ENCODE measurements around the gene NAT14. TPM values are rescaled to one million over a fixed set of nuclear protein-coding genes. Genes with fewer than 3 reads are reported as not detected.
"Not testable (repeated sequence)": the region's sequence is repeated elsewhere in the genome, so short reads cannot be mapped to it uniquely, and the experiment has no call there.

NAT14 gene
- total RNA-seq, 2 donors from 2014 or later, result 3.4 to 3.8 TPM

DNA sequence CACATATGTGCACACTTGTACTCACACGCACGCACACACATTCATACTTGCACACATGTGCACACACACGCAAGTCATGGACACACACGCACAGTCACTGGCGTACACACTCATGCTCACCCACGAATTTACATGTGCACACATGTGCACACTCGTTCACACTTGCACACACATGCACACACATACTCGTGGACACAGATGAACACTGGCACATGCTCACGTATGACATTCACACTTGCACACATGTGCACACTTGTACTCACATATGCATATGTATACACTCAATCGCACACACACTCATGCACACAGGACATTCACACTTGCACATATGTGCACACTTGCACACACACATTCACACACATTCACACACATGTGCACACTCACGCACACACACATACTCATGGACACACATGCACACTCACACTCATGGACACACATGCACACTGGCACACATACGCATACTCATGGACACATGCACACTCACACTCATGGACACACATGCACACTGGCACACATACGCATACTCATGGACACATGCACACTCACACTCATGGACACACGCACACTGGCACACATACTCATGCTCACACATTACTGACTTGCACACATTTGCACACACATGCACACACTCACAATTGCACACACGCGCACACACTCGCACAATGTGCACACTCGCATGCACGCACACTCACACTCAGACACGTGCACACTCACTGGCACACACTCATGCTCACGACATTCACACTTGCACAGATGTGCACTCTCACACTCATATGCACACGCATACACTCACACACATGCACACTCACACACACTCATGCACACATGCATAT is 42.4 kb downstream of the NAT14 start:
- Histone ChIP-seq H3K36me3 (no peaks in the 10 kb centered on the region), H3K9me3 (no peaks in the 10 kb centered on the region), H3K27ac (no peak overlapping the region), H3K27me3 (replicated peaks; ENCODE audit: insufficient read depth) (no peaks in the 10 kb centered on the region), H3K4me3 (no peak overlapping the region), H3K4me1 (ENCODE audit: control insufficient read depth in 1 of 2, low read depth in 2 of 2) (no peaks in the 10 kb centered on the region)
- TF ChIP-seq, protein P1, sequence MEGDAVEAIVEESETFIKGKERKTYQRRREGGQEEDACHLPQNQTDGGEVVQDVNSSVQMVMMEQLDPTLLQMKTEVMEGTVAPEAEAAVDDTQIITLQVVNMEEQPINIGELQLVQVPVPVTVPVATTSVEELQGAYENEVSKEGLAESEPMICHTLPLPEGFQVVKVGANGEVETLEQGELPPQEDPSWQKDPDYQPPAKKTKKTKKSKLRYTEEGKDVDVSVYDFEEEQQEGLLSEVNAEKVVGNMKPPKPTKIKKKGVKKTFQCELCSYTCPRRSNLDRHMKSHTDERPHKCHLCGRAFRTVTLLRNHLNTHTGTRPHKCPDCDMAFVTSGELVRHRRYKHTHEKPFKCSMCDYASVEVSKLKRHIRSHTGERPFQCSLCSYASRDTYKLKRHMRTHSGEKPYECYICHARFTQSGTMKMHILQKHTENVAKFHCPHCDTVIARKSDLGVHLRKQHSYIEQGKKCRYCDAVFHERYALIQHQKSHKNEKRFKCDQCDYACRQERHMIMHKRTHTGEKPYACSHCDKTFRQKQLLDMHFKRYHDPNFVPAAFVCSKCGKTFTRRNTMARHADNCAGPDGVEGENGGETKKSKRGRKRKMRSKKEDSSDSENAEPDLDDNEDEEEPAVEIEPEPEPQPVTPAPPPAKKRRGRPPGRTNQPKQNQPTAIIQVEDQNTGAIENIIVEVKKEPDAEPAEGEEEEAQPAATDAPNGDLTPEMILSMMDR (IDR thresholded peaks at IDR 0.05), result no peak
- ATAC-seq (ENCODE audit: insufficient number of reproducible peaks, low FRiP score, low read depth), result no peak
- DNase-seq (ENCODE audit: low spot score), result no peak

GRCh38 chr19:55528030-55528803 is 43.2 kb downstream of the NAT14 start:
- TF ChIP-seq, protein P1 (IDR thresholded peaks at IDR 0.05), result no peak

DNA sequence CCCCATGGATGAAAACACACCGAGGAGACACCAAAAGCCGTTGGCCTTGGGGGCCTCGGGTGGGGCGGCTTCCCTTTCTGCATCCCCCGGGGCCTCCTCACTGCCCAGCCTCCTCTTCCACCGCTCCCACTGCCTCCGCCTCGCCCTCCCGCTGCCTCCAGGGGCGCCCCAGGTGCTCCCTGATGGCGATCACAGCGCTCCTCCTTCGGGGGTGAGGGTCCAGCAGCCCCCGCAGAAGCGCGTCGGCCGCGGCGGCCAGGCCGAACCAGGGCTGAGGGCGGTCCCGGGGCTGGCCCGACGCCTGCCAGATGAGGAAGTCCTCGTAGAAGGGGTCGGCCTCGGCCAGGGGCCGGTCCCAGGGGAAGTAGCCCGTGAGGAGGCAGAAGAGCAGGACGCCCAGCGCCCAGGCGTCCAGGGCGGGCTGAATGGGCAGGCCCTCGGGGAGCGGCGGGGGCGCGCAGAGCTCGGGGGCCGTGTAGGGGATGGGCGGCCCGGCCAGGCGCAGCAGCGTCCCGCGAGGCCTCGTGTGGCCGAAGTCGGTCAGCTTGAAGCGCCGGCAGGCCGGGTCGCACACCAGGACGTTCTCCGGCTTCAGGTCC is 44.7 kb downstream of the NAT14 start:
- DNase-seq (ENCODE audit: low spot score) (no peak), ATAC-seq (ENCODE audit: insufficient number of reproducible peaks, low FRiP score, low read depth) (no peak)
- Histone ChIP-seq H3K27me3 (replicated peaks; ENCODE audit: insufficient read depth) (no peaks in the 10 kb centered on the region), H3K27ac (no peak overlapping the region), H3K36me3 (no peaks in the 10 kb centered on the region), H3K4me3 (no peak overlapping the region), H3K4me1 (ENCODE audit: control insufficient read depth in 1 of 2, low read depth in 2 of 2) (no peaks in the 10 kb centered on the region), H3K9me3 (no peaks in the 10 kb centered on the region)
- TF ChIP-seq, protein P1 (IDR thresholded peaks at IDR 0.05), result no peak

More at GRCh38 chr19:55528030-55528803, 43.2 kb downstream of the NAT14 start:
- H3K27ac ChIP-seq, result no peak overlapping the region
- H3K4me3 ChIP-seq, result no peak overlapping the region
- ATAC-seq (ENCODE audit: insufficient number of reproducible peaks, low FRiP score, low read depth) (no peak), DNase-seq (ENCODE audit: low spot score) (no peak)
- no peaks in the 10 kb centered on the region for H3K27me3 ChIP-seq (replicated peaks; ENCODE audit: insufficient read depth)
- H3K36me3 ChIP-seq, result no peaks in the 10 kb centered on the region
- no peaks in the 10 kb centered on the region for H3K4me1 ChIP-seq (ENCODE audit: control insufficient read depth in 1 of 2, low read depth in 2 of 2)
- no peaks in the 10 kb centered on the region for H3K9me3 ChIP-seq

DNA sequence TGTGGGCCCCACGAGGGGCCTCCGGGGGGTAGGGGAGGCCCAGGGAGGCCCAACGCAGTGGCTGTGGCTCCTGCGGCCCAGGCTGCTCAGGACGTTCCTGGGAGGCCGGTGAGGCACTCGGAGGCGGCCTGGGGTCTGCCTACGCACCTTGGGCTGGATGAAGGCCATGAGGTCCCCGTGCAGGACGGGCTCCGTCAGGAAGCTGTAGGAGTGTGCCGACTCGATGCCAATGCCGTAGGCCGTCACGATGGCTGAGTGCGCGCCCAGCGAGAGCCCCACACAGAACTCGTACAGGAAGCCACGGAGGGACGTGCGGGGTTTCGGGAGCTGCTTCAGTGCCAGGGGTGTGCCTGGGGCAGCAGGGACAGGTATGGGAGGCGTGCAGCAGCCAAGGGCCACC is 46.0 kb downstream of the NAT14 start:
- TF ChIP-seq, protein P1 (IDR thresholded peaks at IDR 0.05), result no peak
- no peaks in the 10 kb centered on the region for H3K36me3 ChIP-seq
- no peak overlapping the region for H3K4me3 ChIP-seq
- no peaks in the 10 kb centered on the region for H3K4me1 ChIP-seq (ENCODE audit: control insufficient read depth in 1 of 2, low read depth in 2 of 2)
- ATAC-seq (ENCODE audit: insufficient number of reproducible peaks, low FRiP score, low read depth) (no peak), DNase-seq (ENCODE audit: low spot score) (no peak)
- H3K27ac ChIP-seq, result no peak overlapping the region
- H3K27me3 ChIP-seq (replicated peaks; ENCODE audit: insufficient read depth), result no peaks in the 10 kb centered on the region
- no peaks in the 10 kb centered on the region for H3K9me3 ChIP-seq

GRCh38 chr19:55534280-55534679 is 49.3 kb downstream of the NAT14 start:
- not testable (repeated sequence) for DNase-seq (ENCODE audit: low spot score); H3K4me3 ChIP-seq; H3K4me1 ChIP-seq (ENCODE audit: control insufficient read depth in 1 of 2, low read depth in 2 of 2); H3K36me3 ChIP-seq; H3K27ac ChIP-seq; H3K27me3 ChIP-seq (replicated peaks; ENCODE audit: insufficient read depth); ATAC-seq (ENCODE audit: insufficient number of reproducible peaks, low FRiP score, low read depth); H3K9me3 ChIP-seq
